Gastroesophageal sphincter (tissue), 4 donors: ENCODE measurements around the gene CCDC194. TPM values are rescaled to one million over a fixed set of nuclear protein-coding genes. Genes with fewer than 3 reads are reported as not detected.

Source experiments
- ATAC-seq: fragments of 150-250 bp; one replicate; pipeline ENCODE4 v1.9.1; 2016; ENCODE audit warnings: mild to moderate bottlenecking, moderate library complexity
- H3K27ac ChIP-seq, 4 donors: fragments of 200-600 bp; sonication (generic) in 3 of 4; 1 replicate in 3 of 4; 2 replicates in 1 of 4; pipeline ENCODE4 v1.5.1; 2016 to 2019
- H3K27me3 ChIP-seq: fragments of 200-600 bp; sonication (generic); one replicate; pipeline ENCODE4 v1.5.1; 2019
- H3K36me3 ChIP-seq, 2 donors: fragments of 200-600 bp; sonication (generic); one replicate each; pipeline ENCODE4 v1.5.1; 2019; ENCODE audit warnings: control low read depth in 1 of 2
- H3K4me1 ChIP-seq, 3 donors: fragments of 200-600 bp; sonication (generic); 1 replicate in 2 of 3; 2 replicates in 1 of 3; pipeline ENCODE4 v1.5.1; 2016 to 2019; ENCODE audit warnings: control low read depth in 2 of 3
- H3K4me3 ChIP-seq, 2 donors: fragments of 200-600 bp; sonication (generic); one replicate each; pipeline ENCODE4 v1.5.1; 2019; ENCODE audit warnings: mild to moderate bottlenecking in 1 of 2, moderate library complexity in 1 of 2
- H3K9me3 ChIP-seq, 3 donors: fragments of 200-600 bp; sonication (generic); one replicate each; pipeline ENCODE4 v1.5.1; 2017 to 2019; ENCODE audit warnings: control low read depth in 2 of 3
- EP300 ChIP-seq: sonication (generic); formaldehyde crosslinking; IDR thresholded peaks from one replicate; pipeline ENCODE4 v1.6.1; 2017; ENCODE audit warnings: antibody characterized with exemption, mild to moderate bottlenecking
- POLR2A ChIP-seq, 2 donors: fragments of 450-650 bp; IDR thresholded peaks; one replicate each; pipeline ENCODE4 v1.6.1; 2017; ENCODE audit warnings: antibody characterized with exemption in 2 of 2, mild to moderate bottlenecking in 2 of 2, moderate library complexity in 1 of 2
- POLR2AphosphoS5 ChIP-seq: sonication (generic); formaldehyde crosslinking; IDR thresholded peaks from one replicate; pipeline ENCODE4 v1.6.1; 2017; ENCODE audit warnings: antibody characterized with exemption
- whole genome bisulfite sequencing, 2 donors: methylation state at CpG; one replicate each; pipeline ENCODE4 v1.1.5; 2018; ENCODE audit warnings: low coverage in 1 of 2; 5-methylcytosine and 5-hydroxymethylcytosine counted together
- total RNA-seq, 4 donors: library from RNA; depleted of rRNA; stranded (reverse); fragments of >200 nt; gene quantifications; one replicate each; pipeline ENCODE4 v1.1.0, GENCODE V29; 2016
- TF ChIP-seq, protein P1 (sequence below), 4 experiments: fragments of 200-600 bp in 2 of 4; fragments of 450-650 bp in 2 of 4; sonication (generic) in 1 of 4; IDR thresholded peaks; one replicate each; pipeline ENCODE4 v1.5.1; 2017 to 2019; ENCODE audit warnings: antibody characterized with exemption in 4 of 4, mild to moderate bottlenecking in 2 of 4, moderate library complexity in 2 of 4

The CCDC194 gene
- total RNA-seq, 4 donors from 2014 or later: not detected

DNA sequence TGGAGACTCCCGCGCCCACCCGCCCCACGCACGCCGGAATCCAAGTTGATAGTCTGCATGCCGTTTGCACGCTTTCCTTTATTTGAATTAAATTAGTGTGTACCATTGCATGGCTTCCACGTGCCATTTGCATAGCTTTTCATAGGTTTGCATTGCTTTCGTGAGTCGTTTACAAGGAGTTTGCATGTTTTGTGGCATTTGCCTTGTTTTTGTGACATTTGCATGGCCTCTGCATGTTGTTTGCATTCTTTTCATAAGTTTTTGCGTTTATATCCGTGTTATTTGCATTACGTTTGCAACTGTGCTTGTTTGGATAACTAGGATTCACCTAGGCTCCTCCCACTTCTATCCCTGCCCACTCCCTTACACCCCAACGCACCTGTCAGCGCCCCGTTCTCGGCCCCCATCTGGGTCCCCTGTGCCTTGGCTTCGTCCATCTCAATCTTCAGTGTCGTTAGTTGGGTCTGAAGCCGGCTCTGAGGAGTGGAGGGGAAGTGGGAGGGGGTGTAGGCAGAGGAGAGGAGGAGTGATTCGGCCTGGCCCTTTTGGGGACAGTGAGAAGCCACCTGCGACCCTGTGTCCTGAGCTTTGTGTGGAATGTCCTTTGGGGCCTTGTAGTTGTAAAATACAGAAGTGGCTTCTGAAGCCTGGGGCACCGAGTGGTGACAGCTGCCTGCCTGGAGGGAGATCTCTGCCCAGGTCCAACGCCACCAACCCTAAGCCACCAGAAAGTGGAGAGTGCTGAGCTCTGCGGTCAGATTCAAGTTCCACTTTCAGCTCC is 2.4 kb downstream of the CCDC194 start:
- TF ChIP-seq, protein P1, sequence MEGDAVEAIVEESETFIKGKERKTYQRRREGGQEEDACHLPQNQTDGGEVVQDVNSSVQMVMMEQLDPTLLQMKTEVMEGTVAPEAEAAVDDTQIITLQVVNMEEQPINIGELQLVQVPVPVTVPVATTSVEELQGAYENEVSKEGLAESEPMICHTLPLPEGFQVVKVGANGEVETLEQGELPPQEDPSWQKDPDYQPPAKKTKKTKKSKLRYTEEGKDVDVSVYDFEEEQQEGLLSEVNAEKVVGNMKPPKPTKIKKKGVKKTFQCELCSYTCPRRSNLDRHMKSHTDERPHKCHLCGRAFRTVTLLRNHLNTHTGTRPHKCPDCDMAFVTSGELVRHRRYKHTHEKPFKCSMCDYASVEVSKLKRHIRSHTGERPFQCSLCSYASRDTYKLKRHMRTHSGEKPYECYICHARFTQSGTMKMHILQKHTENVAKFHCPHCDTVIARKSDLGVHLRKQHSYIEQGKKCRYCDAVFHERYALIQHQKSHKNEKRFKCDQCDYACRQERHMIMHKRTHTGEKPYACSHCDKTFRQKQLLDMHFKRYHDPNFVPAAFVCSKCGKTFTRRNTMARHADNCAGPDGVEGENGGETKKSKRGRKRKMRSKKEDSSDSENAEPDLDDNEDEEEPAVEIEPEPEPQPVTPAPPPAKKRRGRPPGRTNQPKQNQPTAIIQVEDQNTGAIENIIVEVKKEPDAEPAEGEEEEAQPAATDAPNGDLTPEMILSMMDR (IDR thresholded peaks at IDR 0.05): no peak
- TF ChIP-seq EP300 (no peak), POLR2AphosphoS5 (no peak), POLR2A (IDR thresholded peaks at IDR 0.05) (no peak)
- peaks cover 70% of the 10 kb centered on the region for H3K27me3 ChIP-seq
- no peak overlapping the region for H3K27ac ChIP-seq
- no peaks in the 10 kb centered on the region for H3K36me3 ChIP-seq
- H3K4me3 ChIP-seq: peak overlapping the region in 1 of 2 donors; percentile 49
- H3K9me3 ChIP-seq: peaks cover 0 to 15% (median 0%) of the 10 kb centered on the region in 3 donors
- WGBS, 2 donors: 4 to 6% methylated on average over 4 to 15 of the region's 26 CpGs
- peaks cover 0 to 40% (median 7%) of the 10 kb centered on the region in 3 donors for H3K4me1 ChIP-seq
- ATAC-seq: no peak

DNA sequence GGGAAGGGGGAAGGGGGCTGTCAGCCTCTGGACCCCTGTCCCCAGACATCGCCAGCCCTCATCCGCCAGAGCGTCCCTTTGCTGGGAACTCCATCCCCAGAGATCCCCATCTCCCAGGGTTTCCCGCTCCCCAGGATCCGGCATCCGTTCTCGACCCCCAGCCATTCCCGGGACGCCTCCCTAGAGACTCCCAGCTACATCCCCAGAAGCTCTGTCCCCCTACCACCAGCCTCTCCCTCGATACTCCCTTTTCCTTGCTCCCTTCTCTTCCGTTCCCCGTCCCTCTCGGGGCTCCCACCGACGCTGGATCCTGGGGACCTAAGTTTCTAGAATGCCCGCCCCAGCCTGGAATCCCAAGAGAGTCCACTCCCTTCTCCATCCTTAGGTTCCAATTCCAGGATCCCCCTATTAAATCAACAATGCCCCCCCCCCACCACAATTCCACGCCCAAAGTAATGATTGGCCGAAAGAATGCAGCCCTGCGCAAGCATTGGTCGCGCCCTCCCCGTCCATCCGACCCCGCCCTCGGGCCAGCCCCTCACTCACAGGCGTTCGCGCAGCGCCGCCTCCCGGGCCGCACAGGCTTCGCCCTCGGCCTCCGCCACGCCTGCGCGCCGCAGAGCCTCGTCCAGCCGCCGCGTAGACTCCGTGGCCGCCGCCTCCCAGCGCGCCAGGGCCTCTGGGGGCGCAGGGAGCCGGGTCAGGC is 3.2 kb downstream of the CCDC194 start:
- TF ChIP-seq EP300 (no peak), POLR2A (IDR thresholded peaks at IDR 0.05) (no peak)
- TF ChIP-seq, protein P1 (IDR thresholded peaks at IDR 0.05): peak; percentile 27 to 85 (median 73)
- 0 to 1% methylated on average over 5 to 18 of the region's 50 CpGs for WGBS, 2 donors
- H3K4me1 ChIP-seq: peaks cover 0 to 40% (median 7%) of the 10 kb centered on the region in 3 donors
- H3K4me3 ChIP-seq: peak overlapping the region; percentile 11 to 49
- peaks cover 67% of the 10 kb centered on the region for H3K27me3 ChIP-seq
- no peaks in the 10 kb centered on the region for H3K36me3 ChIP-seq
- peak overlapping the region in 1 of 4 donors; percentile 23 for H3K27ac ChIP-seq
- ATAC-seq: peak; percentile 97
- peaks cover 0 to 15% (median 0%) of the 10 kb centered on the region in 3 donors for H3K9me3 ChIP-seq

DNA sequence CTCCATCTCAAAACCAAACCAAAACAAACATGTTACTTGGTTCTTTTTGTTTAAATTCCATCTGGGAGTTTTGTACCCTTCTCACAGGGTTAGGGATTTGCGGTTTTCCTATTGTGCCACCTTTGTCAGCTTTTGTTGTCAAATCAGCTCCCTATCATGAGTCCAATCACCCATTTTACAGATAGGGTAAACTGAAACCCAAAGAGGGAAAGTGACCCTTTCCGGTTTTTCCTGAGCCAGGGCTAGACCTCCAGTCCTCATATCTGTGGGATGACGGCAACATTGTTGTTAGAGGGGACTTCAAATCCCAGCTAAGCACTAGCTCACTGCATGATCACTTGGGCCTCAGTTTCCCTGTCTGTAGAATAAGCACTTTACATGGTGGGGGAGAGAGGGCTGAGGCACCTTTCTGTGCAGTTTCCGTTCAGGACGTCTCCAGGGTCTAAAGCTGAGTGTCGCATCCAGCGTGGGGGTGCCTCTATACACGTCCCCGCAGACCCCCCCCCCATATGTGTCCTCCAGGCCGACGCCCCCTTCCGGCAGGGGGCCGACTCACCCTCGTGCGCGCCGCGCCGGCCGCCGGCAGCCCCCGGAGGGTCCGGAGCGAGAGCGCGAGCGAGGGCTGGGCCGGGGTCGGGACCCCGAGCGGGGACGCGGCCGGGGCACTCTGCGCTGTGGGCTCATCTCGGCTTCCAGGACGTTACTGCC is 3.9 kb downstream of the CCDC194 start:
- TF ChIP-seq, protein P1 (IDR thresholded peaks at IDR 0.05): no peak
- no peak for TF ChIP-seq POLR2A (IDR thresholded peaks at IDR 0.05)
- no peak for TF ChIP-seq POLR2AphosphoS5
- TF ChIP-seq EP300: no peak
- H3K36me3 ChIP-seq: no peaks in the 10 kb centered on the region

DNA sequence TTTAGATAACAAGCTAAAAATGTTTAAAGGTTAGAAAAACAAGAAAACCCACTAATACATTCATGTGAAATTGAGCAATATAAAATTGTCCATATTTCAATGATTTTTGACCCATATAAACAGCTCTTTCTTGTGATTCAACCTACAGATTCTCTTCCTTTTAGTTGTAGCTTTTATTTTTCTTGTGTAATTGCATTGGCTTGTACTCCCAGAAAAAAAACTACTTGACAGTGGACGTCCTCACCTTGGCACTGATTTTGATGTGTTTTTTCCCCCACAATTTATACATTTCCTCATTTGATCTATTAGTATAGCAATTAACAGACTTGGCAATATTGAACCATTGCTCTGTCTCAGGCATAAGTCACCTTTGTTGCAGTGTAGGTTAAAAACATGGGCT is 4.7 kb downstream of the CCDC194 start:
- H3K27ac ChIP-seq: no peak overlapping the region
- H3K9me3 ChIP-seq: peaks cover 0 to 15% (median 0%) of the 10 kb centered on the region in 3 donors
- no peak overlapping the region for H3K4me3 ChIP-seq
- ATAC-seq: no peak
- H3K4me1 ChIP-seq: peaks cover 0 to 29% (median 7%) of the 10 kb centered on the region in 3 donors
- 29 to 63% methylated on average over 1 of the region's 1 CpG for WGBS, 2 donors
- TF ChIP-seq POLR2A (IDR thresholded peaks at IDR 0.05) (no peak), EP300 (no peak)
- TF ChIP-seq, protein P1 (IDR thresholded peaks at IDR 0.05): no peak
- peaks cover 56% of the 10 kb centered on the region for H3K27me3 ChIP-seq
- no peaks in the 10 kb centered on the region for H3K36me3 ChIP-seq

More for the DNA sequence above, 3.9 kb downstream of the CCDC194 start:
- Histone ChIP-seq H3K4me1 (peaks cover 0 to 37% (median 7%) of the 10 kb centered on the region in 3 donors), H3K27ac (peak overlapping the region in 1 of 4 donors; percentile 23), H3K4me3 (peak overlapping the region; percentile 11 to 49), H3K27me3 (peaks cover 64% of the 10 kb centered on the region), H3K9me3 (peaks cover 0 to 15% (median 0%) of the 10 kb centered on the region in 3 donors)
- ATAC-seq: no peak
- 57% methylated on average over 3 of the region's 37 CpGs; no CpG with 5 or more reads in 1 of the 2 donors for WGBS, 2 donors
